Stimulated activated CD8-positive, alpha-beta memory T cell treated with anti-CD3 and anti-CD28 coated beads, Interleukin-7, amount 100 ng/mL, for 48 hours (primary cell): ENCODE results near the gene PADI3.
"Not testable (repeated sequence)": the region's sequence is repeated elsewhere in the genome, so short reads cannot be mapped to it uniquely, and the experiment has no call there.

Source experiments
- DNase-seq, 2 donors: peaks; one replicate each; pipeline ENCODE4 v3.0.0-alpha.2; 2020; ENCODE audit warnings: low read depth in 1 of 2; ENCODE audit errors: extremely low read depth in 1 of 2

Gene PADI3

DNA sequence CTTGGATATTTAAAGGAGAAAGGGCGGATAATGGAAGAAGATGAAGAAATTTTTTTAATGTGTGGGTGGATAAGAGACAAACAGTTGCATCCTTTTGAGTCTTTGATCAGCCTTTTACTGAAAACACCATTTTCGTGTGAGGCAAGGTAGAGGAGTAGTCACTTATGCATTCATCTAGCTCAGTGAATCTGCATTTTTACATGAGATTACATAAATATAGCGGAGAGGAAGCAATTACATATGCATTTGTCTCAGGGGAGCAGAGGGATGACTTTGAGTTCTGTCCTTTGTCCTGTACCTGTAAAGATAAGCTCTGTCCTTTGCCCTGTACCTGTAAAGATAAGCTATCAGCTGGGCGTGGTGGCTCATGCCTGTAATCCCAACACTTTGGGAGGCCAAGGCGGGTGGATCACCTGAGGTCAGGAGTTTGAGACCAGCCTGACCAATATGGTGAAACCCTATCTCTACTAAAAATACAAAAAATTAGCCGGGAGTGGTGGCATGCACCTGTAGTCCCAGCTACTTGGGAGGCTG lies 73.0 kb downstream of the PADI3 start:
- not testable (repeated sequence) for DNase-seq

DNA sequence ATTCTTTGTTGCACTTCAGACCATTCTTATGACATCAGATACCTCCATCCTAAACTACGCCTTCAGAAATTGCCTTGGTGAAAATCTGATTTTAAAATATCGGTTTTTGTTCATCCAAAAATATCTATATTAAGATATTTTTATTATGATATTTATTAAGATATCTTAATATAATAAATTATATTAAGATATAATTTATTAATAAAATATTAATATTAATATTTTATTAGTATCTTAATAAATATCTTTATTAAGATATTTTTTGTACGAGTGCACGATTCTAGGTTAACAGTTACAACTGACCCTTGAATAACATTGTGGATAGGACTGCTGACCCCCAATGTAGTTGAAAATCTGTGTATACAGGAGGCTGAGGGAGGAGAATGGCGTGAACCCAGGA lies 80.0 kb downstream of the PADI3 start:
- no peak for DNase-seq

DNA sequence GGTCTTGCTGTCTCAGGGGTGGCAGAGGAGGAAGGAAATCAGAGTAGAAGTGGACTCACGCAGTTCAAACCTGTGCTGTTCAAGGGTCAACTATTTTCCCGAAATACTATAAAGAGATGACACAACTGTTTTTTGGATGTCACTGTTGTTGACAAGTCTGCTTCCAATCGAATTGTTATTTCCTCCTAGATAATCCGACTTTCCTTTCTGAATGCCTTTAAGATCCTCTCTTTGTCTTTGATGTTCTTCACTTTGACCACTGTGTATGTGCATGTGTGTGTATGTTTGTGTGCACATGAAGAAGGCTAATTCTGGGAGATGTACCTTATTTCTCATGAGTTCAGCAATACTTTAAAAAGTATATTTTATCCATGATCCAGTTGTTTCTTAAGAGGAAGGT lies 80.7 kb downstream of the PADI3 start:
- no peak for DNase-seq

DNA sequence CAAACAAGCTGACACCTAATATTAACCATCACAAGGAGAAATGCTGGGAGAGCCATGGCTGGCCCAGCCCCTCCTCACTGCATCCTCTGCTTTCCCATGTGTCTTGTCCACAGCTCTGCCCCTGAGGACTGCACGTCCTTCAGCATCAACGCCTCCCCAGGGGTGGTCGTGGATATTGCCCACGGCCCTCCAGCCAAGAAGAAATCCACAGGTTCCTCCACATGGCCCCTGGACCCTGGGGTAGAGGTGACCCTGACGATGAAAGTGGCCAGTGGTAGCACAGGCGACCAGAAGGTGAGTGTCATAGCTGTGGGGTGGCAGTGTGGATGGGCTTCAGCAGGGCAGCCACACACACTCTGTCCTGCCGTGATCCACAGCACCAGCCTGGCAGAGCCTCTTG lies 82.0 kb downstream of the PADI3 start:
- DNase-seq = no peak

DNA sequence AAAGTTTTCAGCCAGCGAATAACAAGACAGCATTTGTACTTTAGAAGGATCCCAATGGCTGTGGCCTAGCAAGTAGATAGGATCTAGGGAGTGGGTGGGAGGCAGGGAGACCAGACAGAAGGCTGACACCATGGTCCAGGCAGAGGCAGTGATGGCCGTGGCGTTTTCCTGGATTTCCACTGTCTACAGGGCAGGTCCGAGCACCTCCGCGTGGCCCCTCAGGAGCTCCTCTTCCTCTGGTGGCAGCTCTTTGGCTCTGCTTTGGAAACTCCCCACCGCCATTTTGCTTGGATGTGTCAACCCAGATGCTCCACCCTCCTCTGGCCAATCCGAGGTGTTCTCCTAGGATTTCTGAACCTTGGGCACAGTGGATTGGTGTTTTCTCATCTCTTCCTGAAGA lies 84.2 kb downstream of the PADI3 start:
- DNase-seq = no peak
